Adrenal gland (tissue), 5 donors: ENCODE data around the gene ZNF140.

Source experiments
- POLR2A ChIP-seq, 2 donors: fragments of 450-650 bp; IDR thresholded peaks; one replicate each; pipeline ENCODE4 v1.6.1; 2017; ENCODE audit warnings: antibody characterized with exemption in 2 of 2, mild to moderate bottlenecking in 2 of 2, moderate library complexity in 1 of 2
- TF ChIP-seq, protein P1 (sequence below), 6 experiments: fragments of 450-650 bp in 4 of 6; fragments of 200-600 bp in 2 of 6; sonication (generic) in 1 of 6; IDR thresholded peaks; 1 replicate in 5 of 6; 2 replicates in 1 of 6; pipeline versions ENCODE4 v1.5.1 to v1.8.0; 2016 to 2021; ENCODE audit warnings: antibody characterized with exemption in 6 of 6, mild to moderate bottlenecking in 2 of 6, moderate library complexity in 1 of 6
- donor health status: DM: no; HTN: no; CAD: no.

DNA sequence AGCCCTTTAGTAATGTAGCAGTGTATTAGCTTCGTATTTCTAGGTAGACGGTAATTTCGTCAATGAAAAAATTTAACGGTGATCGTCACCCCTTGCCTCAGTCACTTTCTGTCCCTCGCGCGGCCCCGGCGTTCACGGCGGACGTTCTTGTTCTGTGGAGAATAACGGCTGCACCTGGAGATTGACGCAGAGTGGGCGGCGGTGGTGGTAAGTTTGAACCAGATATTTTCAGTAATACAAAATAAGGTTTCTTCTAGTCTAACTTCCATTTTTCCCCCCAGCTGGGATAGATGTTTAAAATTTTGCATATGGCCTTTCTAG is 50.0 kb downstream of the ZNF140 start:
- no peak for TF ChIP-seq POLR2A (IDR thresholded peaks at IDR 0.05)
- TF ChIP-seq, protein P1, sequence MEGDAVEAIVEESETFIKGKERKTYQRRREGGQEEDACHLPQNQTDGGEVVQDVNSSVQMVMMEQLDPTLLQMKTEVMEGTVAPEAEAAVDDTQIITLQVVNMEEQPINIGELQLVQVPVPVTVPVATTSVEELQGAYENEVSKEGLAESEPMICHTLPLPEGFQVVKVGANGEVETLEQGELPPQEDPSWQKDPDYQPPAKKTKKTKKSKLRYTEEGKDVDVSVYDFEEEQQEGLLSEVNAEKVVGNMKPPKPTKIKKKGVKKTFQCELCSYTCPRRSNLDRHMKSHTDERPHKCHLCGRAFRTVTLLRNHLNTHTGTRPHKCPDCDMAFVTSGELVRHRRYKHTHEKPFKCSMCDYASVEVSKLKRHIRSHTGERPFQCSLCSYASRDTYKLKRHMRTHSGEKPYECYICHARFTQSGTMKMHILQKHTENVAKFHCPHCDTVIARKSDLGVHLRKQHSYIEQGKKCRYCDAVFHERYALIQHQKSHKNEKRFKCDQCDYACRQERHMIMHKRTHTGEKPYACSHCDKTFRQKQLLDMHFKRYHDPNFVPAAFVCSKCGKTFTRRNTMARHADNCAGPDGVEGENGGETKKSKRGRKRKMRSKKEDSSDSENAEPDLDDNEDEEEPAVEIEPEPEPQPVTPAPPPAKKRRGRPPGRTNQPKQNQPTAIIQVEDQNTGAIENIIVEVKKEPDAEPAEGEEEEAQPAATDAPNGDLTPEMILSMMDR (IDR thresholded peaks at IDR 0.05): no peak
